Stimulated activated CD8-positive, alpha-beta memory T cell treated with anti-CD3 and anti-CD28 coated beads, Interleukin-12 subunit alpha, Interleukin-12 subunit beta, amount 100 ng/mL, for 24 hours (primary cell): ENCODE measurements around the gene IGLL1.
"Not testable (repeated sequence)": the region's sequence is repeated elsewhere in the genome, so short reads cannot be mapped to it uniquely, and the experiment has no call there.

Source experiments
- DNase-seq: peaks from one replicate; pipeline ENCODE4 v3.0.0-alpha.2; 2020; ENCODE audit errors: extremely low read depth

Gene IGLL1

GRCh38 chr22:23579870-23580575, at the start of gene IGLL1:
TSS of gene IGLL1 (minus strand) at chr22:23580290. CDS start at chr22:23580190, 100 bp downstream.
- no peak for DNase-seq

- not testable (repeated sequence) for DNase-seq
Observed at GRCh38 chr22:23628056-23628743, 48.1 kb upstream of the IGLL1 start.

- DNase-seq: not testable (repeated sequence)
Observed at GRCh38 chr22:23627401-23628055, 47.4 kb upstream of the IGLL1 start.

- no peak for DNase-seq
Observed at GRCh38 chr22:23626286-23626975, 46.3 kb upstream of the IGLL1 start.

GRCh38 chr22:23622634-23623033, 42.5 kb upstream of the IGLL1 start:
- no peak for DNase-seq

GRCh38 chr22:23621916-23622315, 41.8 kb upstream of the IGLL1 start:
- not testable (repeated sequence) for DNase-seq

- no peak for DNase-seq
Observed at GRCh38 chr22:23621082-23621780, 41.1 kb upstream of the IGLL1 start.

- no peak for DNase-seq
Observed at GRCh38 chr22:23613193-23613972, 33.3 kb upstream of the IGLL1 start.

- DNase-seq: no peak
Observed at GRCh38 chr22:23609983-23610781, 30.1 kb upstream of the IGLL1 start.

GRCh38 chr22:23608583-23608982, 28.5 kb upstream of the IGLL1 start:
- no peak for DNase-seq

- DNase-seq: no peak
Observed at GRCh38 chr22:23606204-23607131, 26.4 kb upstream of the IGLL1 start.

GRCh38 chr22:23604939-23605712, 25.0 kb upstream of the IGLL1 start:
- DNase-seq: no peak

GRCh38 chr22:23603266-23603665, 23.2 kb upstream of the IGLL1 start:
- DNase-seq: no peak

- DNase-seq: no peak
Observed at GRCh38 chr22:23598805-23599518, 18.9 kb upstream of the IGLL1 start.

- not testable (repeated sequence) for DNase-seq
Observed at GRCh38 chr22:23597576-23598268, 17.6 kb upstream of the IGLL1 start.

- not testable (repeated sequence) for DNase-seq
Observed at GRCh38 chr22:23595904-23596303, 15.8 kb upstream of the IGLL1 start.

- no peak for DNase-seq
Observed at GRCh38 chr22:23591846-23592245, 11.8 kb upstream of the IGLL1 start.
